GM12878 (cell line): ENCODE measurements around the gene PHOSPHO1.

Experiments
- EP300 ChIP-seq, 2 experiments: fragments of 150-350 bp in 1 of 2; IDR thresholded peaks; 2 replicates each; pipeline ENCODE4 v1.6.1; 2011 to 2012; ENCODE audit warnings: low read depth in 2 of 2, low read length in 2 of 2, borderline replicate concordance in 1 of 2, improper control_type of control experiment in 1 of 2, inconsistent platforms in 1 of 2; ENCODE audit not compliant: control insufficient read depth in 1 of 2
- GATAD2B ChIP-seq: fragments of 450-650 bp; conservative IDR thresholded peaks from 2 replicates; pipeline ENCODE4 v1.6.1; 2017; ENCODE audit warnings: low read depth, mild to moderate bottlenecking, moderate library complexity
- MYB ChIP-seq: fragments of 150-350 bp; IDR thresholded peaks from 2 replicates; pipeline ENCODE4 v1.6.1; 2014; ENCODE audit warnings: mild to moderate bottlenecking, low read depth, low read length, borderline replicate concordance
- NFIC ChIP-seq: IDR thresholded peaks from 2 replicates; pipeline ENCODE4 v1.6.1; 2012; ENCODE audit warnings: low read depth, mild to moderate bottlenecking, inconsistent platforms, low read length, moderate library complexity
- TAF1 ChIP-seq: IDR thresholded peaks from 2 replicates; pipeline ENCODE4 v1.6.1; 2011; ENCODE audit warnings: mild to moderate bottlenecking, low read depth, low read length, borderline replicate concordance
- TCF7 ChIP-seq: IDR thresholded peaks from 2 replicates; pipeline ENCODE4 v1.6.1; 2014; ENCODE audit warnings: antibody characterized with exemption, borderline replicate concordance
- TF ChIP-seq, protein P1 (sequence below), 3 experiments: IDR thresholded peaks in 2 of 3; conservative IDR thresholded peaks in 1 of 3; 2 replicates each; pipeline ENCODE4 v1.5.1; 2011; ENCODE audit warnings: low read depth in 3 of 3, low read length in 3 of 3, mild to moderate bottlenecking in 3 of 3, control low read depth in 2 of 3, moderate library complexity in 2 of 3, inconsistent platforms in 1 of 3, mixed read lengths in 1 of 3; ENCODE audit not compliant: control insufficient read depth in 2 of 3, insufficient read depth in 1 of 3; ENCODE audit errors: extremely low read depth in 1 of 3
- TF ChIP-seq, protein P2 (sequence below): IDR thresholded peaks from 2 replicates; pipeline ENCODE4 v1.6.1; 2011; ENCODE audit warnings: low read depth, mild to moderate bottlenecking, low read length, moderate library complexity, borderline replicate concordance; ENCODE audit errors: extremely low read depth

DNA sequence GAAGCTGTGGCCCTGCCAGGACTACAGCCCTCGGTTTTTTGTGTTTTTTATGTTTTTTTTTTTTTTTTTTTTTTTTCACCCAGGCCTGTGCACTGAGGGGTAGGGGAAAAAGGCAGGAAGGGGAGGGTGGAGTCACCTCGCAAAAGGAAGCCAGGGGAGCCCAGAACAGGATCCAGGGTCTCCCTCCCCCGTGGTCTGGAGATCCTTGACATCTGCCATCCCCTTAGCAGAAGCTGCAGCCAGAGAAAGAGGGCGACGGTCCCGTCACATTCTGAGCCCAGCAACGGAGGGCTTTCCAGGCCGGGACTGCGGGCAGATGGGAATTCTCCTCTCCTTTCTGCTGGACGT, 29.1 kb upstream of the PHOSPHO1 start:
- TF ChIP-seq TAF1 (no peak), EP300 (IDR thresholded peaks at IDR 0.05; ENCODE audit: borderline replicate concordance in 1 of 2, control insufficient read depth in 1 of 2, low read depth in 2 of 2, low read length in 2 of 2) (no peak), TCF7 (no peak), GATAD2B (no peak), MYB (no peak), NFIC (no peak)
- TF ChIP-seq, protein P1, sequence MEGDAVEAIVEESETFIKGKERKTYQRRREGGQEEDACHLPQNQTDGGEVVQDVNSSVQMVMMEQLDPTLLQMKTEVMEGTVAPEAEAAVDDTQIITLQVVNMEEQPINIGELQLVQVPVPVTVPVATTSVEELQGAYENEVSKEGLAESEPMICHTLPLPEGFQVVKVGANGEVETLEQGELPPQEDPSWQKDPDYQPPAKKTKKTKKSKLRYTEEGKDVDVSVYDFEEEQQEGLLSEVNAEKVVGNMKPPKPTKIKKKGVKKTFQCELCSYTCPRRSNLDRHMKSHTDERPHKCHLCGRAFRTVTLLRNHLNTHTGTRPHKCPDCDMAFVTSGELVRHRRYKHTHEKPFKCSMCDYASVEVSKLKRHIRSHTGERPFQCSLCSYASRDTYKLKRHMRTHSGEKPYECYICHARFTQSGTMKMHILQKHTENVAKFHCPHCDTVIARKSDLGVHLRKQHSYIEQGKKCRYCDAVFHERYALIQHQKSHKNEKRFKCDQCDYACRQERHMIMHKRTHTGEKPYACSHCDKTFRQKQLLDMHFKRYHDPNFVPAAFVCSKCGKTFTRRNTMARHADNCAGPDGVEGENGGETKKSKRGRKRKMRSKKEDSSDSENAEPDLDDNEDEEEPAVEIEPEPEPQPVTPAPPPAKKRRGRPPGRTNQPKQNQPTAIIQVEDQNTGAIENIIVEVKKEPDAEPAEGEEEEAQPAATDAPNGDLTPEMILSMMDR (IDR thresholded peaks at IDR 0.05 in 2 of 3, conservative IDR thresholded peaks at IDR 0.05 in 1 of 3; ENCODE audit: control insufficient read depth in 2 of 3, extremely low read depth in 1 of 3, insufficient read depth in 1 of 3, low read depth in 3 of 3, low read length in 3 of 3), result no peak
- TF ChIP-seq, protein P2, sequence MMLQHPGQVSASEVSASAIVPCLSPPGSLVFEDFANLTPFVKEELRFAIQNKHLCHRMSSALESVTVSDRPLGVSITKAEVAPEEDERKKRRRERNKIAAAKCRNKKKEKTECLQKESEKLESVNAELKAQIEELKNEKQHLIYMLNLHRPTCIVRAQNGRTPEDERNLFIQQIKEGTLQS, result no peak
